Activated CD4-positive, alpha-beta T cell treated with anti-CD3 and anti-CD28 coated beads for 48 hours (primary cell): ENCODE data around the gene PSMD6.

Experiments used
- DNase-seq: peaks from one replicate; pipeline ENCODE4 v3.0.0-alpha.2; 2020

Gene PSMD6

GRCh38 chr3:64023187-64023860 is at the start of gene PSMD6:
Gene PSMD6, minus strand, starts transcription at chr3:64023494. Its CDS starts 75 bp downstream, at chr3:64023419.
- DNase-seq: peak; percentile 95

- DNase-seq: no peak
Observed at GRCh38 chr3:64072126-64072525, 48.8 kb upstream of the PSMD6 start.

- DNase-seq: no peak
Observed at GRCh38 chr3:64070704-64071103, 47.4 kb upstream of the PSMD6 start.

- DNase-seq: no peak
Observed at GRCh38 chr3:64067506-64068346, 44.4 kb upstream of the PSMD6 start.

- no peak for DNase-seq
Observed at GRCh38 chr3:64064804-64065203, 41.5 kb upstream of the PSMD6 start.

GRCh38 chr3:64063983-64064438 is 40.7 kb upstream of the PSMD6 start:
- DNase-seq: no peak

- DNase-seq: no peak
Observed at GRCh38 chr3:64063207-64063982, 40.1 kb upstream of the PSMD6 start.

- no peak for DNase-seq
Observed at GRCh38 chr3:64061628-64062027, 38.3 kb upstream of the PSMD6 start.

GRCh38 chr3:64059484-64060175 is 36.3 kb upstream of the PSMD6 start:
- no peak for DNase-seq

- DNase-seq: no peak
Observed at GRCh38 chr3:64058566-64058965, 35.3 kb upstream of the PSMD6 start.

- DNase-seq: no peak
Observed at GRCh38 chr3:64057231-64057630, 33.9 kb upstream of the PSMD6 start.

GRCh38 chr3:64056606-64057180 is 33.4 kb upstream of the PSMD6 start:
- no peak for DNase-seq

GRCh38 chr3:64055076-64055475 is 31.8 kb upstream of the PSMD6 start:
- DNase-seq: no peak

- no peak for DNase-seq
Observed at GRCh38 chr3:64054488-64054887, 31.2 kb upstream of the PSMD6 start.

- DNase-seq: no peak
Observed at GRCh38 chr3:64053581-64053980, 30.3 kb upstream of the PSMD6 start.

- no peak for DNase-seq
Observed at GRCh38 chr3:64053117-64053516, 29.8 kb upstream of the PSMD6 start.

- no peak for DNase-seq
Observed at GRCh38 chr3:64049832-64050231, 26.5 kb upstream of the PSMD6 start.

- DNase-seq: peak; percentile 34
Observed at GRCh38 chr3:64049136-64049535, 25.8 kb upstream of the PSMD6 start.

GRCh38 chr3:64048631-64049061 is 25.4 kb upstream of the PSMD6 start:
- peak; percentile 17 for DNase-seq

GRCh38 chr3:64047787-64048186 is 24.5 kb upstream of the PSMD6 start:
- no peak for DNase-seq

GRCh38 chr3:64046996-64047594 is 23.8 kb upstream of the PSMD6 start:
- DNase-seq: no peak

- DNase-seq: no peak
Observed at GRCh38 chr3:64046592-64046991, 23.3 kb upstream of the PSMD6 start.
